ENCODE results near the gene VAMP2.

DNA sequence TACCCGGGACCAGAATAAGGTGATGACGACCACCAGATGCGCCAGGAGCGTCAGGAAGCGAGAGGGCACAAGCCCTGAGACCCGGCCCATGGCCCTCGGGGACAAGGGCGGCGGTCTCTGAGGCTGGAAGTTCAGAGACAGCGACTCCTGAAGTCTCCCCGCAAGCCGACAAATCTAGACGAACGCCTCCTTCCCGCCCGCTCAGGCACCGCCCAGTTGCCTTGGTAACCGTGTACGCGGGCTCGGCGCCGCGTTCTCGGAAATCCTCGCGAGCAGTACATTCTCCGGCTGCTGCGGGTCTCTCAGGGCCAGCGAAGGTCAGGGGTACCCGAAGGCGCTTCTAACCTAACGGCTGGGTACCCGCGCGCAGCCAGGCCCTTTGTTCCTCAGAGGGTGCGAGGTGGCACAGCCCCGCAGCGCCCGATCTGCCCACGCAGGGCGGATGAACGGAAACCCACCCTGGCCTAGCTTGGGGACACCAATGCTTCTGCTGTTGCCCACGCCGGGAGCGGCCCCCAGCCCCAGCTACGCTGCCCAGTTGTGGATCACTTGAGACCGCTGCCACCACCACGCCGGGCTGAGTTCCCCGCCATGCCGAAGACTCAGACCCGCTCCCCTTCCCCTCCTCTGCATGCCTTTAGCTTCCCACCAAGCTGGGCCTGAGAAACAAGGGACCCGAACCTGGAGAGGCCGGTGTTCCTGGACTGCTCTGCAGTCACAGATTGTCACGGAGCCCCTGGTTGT lies 13.6 kb upstream of the VAMP2 start, which contains the start of gene TMEM107:
- TF ChIP-seq, protein P1, sequence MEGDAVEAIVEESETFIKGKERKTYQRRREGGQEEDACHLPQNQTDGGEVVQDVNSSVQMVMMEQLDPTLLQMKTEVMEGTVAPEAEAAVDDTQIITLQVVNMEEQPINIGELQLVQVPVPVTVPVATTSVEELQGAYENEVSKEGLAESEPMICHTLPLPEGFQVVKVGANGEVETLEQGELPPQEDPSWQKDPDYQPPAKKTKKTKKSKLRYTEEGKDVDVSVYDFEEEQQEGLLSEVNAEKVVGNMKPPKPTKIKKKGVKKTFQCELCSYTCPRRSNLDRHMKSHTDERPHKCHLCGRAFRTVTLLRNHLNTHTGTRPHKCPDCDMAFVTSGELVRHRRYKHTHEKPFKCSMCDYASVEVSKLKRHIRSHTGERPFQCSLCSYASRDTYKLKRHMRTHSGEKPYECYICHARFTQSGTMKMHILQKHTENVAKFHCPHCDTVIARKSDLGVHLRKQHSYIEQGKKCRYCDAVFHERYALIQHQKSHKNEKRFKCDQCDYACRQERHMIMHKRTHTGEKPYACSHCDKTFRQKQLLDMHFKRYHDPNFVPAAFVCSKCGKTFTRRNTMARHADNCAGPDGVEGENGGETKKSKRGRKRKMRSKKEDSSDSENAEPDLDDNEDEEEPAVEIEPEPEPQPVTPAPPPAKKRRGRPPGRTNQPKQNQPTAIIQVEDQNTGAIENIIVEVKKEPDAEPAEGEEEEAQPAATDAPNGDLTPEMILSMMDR (IDR thresholded peaks at IDR 0.05; ENCODE audit: low read depth, low read length) = no peak
- TF ChIP-seq EZH2phosphoT487 (IDR thresholded peaks at IDR 0.05; ENCODE audit: low read depth) = no peak

Measured in OCI-LY3 (cell line).